IPS-18a (cell line): ENCODE results near the gene NR5A1.

Experiments used
- H3K27ac ChIP-seq: one replicate; pipeline ENCODE4 v1.5.1; 2013; ENCODE audit warnings: low read length
- H3K27me3 ChIP-seq: one replicate; pipeline ENCODE4 v1.6.1; 2013; ENCODE audit warnings: mild to moderate bottlenecking, low read length; ENCODE audit not compliant: control insufficient read depth, insufficient read depth
- H3K36me3 ChIP-seq: one replicate; pipeline ENCODE4 v1.6.1; 2013; ENCODE audit warnings: low read depth, low read length; ENCODE audit not compliant: control insufficient read depth
- H3K4me1 ChIP-seq: one replicate; pipeline ENCODE4 v1.6.1; 2013; ENCODE audit warnings: low read depth, low read length; ENCODE audit not compliant: control insufficient read depth
- H3K4me3 ChIP-seq: one replicate; pipeline ENCODE4 v1.5.1; 2013; ENCODE audit warnings: low read length
- H3K9ac ChIP-seq: one replicate; pipeline ENCODE4 v1.6.1; 2013; ENCODE audit warnings: mild to moderate bottlenecking, low read length, moderate library complexity
- H3K9me3 ChIP-seq: one replicate; pipeline ENCODE4 v1.6.1; 2013; ENCODE audit warnings: low read depth, low read length; ENCODE audit not compliant: control insufficient read depth

NR5A1 gene

DNA sequence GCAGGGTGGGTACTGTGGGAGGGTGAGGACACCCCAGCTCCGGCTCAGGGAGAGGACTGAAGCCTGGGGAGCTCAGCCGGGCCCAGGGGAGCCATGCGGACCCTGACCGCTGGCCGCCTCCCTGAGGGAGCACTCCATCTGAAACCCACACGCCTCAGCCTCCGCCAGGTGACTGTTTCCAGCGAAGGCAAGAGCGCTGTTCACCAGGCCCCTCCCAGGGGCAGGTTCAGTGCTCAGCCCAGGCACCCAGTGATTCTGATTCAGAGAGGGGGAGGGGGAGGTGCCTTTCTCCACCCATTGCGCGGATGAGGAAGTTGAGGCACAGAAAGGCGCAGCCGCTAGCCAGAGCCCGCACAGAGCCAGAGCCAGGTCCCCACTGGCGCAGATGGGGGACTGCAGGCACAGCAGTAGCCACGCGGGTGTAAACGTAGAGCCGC is 30.0 kb downstream of the NR5A1 start:
- Histone ChIP-seq H3K36me3 (no peaks in the 10 kb centered on the region), H3K27me3 (peaks cover 53% of the 10 kb centered on the region), H3K9me3 (no peaks in the 10 kb centered on the region), H3K9ac (no peak overlapping the region), H3K27ac (no peak overlapping the region), H3K4me1 (peaks cover 19% of the 10 kb centered on the region), H3K4me3 (peak overlapping the region; percentile 39)

DNA sequence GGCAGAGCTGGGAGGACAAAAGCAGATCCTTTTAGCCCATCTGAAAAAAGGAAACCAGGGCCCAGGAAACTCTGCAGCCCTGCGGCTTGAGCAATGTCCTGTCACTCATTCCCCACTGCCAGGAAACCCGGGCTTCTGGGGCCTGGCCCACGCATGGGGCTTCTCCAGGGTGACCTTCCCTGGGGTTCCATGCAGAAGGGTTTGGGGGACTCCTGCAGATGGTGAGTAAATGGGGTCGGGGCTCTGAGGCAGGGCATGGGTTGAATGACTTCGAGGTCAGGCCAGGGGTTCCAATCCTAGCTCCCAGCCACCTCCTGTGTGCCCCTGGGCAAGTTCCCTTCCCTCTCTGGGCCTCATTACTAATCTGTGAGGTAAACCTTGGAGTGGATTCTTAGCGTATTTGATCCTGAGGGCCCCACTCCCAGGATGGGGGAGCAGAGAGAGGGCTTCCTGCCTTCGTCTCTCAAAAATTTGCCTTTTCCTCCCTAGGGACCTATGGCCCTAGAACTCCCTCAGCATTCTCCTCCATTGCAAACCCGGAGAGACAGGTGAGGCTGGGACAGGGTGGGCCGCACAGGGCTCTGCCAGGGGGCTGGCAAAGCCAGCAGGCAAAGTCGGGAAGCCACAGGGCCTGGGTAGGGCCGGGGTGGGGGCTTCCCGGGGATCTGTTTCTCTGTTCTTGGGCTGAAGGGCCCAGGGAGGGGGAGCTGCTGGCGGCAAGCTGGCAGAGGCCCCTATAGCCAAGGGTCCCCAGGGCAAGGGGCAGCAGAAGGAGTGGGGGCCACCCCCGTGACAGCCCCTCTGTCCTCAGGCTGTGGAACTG is 31.1 kb downstream of the NR5A1 start:
- Histone ChIP-seq H3K4me1 (peaks cover 15% of the 10 kb centered on the region), H3K9me3 (no peaks in the 10 kb centered on the region), H3K27me3 (peaks cover 44% of the 10 kb centered on the region), H3K36me3 (no peaks in the 10 kb centered on the region), H3K9ac (no peak overlapping the region), H3K4me3 (no peak overlapping the region), H3K27ac (no peak overlapping the region)

DNA sequence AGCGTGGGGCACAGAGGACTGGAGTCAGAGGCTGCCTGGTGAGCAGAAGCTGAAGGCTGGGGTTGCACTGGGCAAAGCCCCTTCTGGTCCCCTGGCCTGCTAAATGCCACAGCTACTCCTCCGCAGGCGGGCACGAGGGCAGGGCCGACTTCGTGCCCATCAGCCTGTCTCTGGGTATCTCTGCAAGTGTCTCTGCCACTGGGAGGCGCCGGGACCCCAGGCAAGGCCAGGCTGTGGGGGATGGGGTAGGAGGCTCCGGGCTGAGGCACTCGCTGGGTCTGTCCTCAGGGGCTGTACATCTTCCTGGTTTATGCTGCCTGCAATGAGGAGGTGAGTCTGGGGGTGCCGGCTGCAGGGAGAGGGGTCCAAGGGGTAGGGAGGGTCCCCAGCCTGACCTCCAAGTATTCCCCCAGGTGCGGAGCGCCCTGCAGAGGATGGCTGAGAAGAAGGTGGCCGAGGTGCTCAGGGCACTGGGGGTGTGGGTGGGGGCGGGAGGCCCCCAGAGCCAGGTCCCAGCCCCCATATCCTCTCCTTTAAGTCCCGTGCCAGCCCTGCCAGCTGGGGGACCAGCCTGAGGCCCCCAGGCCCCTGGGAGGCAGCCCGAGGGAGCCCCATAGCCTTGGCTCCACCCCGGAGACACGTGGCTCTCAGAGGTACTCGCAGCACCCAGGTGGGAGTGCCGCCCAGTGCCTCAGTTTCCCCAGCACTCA is 31.9 kb downstream of the NR5A1 start:
- Histone ChIP-seq H3K4me3 (no peak overlapping the region), H3K9me3 (no peaks in the 10 kb centered on the region), H3K36me3 (no peaks in the 10 kb centered on the region), H3K9ac (no peak overlapping the region), H3K4me1 (peaks cover 13% of the 10 kb centered on the region), H3K27ac (no peak overlapping the region), H3K27me3 (peaks cover 42% of the 10 kb centered on the region)

DNA sequence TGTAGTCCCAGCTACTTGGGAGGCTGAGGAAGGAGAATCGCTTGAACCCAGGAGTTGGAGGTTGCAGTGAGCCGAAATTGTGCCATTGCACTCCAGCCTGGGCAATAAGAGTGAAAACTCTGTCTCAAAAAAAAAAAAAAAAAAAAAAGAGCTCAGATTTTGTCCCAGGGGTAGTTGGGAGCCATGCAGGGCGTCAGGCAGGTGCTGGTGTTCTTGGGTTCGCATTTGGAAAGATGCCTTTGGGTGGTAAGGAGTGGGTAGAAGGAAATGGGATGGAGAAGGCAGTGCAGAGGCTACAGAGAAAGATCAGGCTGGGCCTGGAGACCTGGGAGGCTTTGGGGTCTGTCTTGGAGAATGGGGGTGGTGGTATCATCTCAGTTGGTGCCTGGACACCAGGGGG is 33.0 kb downstream of the NR5A1 start:
- H3K4me1 ChIP-seq = peaks cover 10% of the 10 kb centered on the region
- no peak overlapping the region for H3K9ac ChIP-seq
- H3K27me3 ChIP-seq = peaks cover 31% of the 10 kb centered on the region
- no peak overlapping the region for H3K4me3 ChIP-seq
- no peaks in the 10 kb centered on the region for H3K36me3 ChIP-seq
- no peak overlapping the region for H3K27ac ChIP-seq
- no peaks in the 10 kb centered on the region for H3K9me3 ChIP-seq

DNA sequence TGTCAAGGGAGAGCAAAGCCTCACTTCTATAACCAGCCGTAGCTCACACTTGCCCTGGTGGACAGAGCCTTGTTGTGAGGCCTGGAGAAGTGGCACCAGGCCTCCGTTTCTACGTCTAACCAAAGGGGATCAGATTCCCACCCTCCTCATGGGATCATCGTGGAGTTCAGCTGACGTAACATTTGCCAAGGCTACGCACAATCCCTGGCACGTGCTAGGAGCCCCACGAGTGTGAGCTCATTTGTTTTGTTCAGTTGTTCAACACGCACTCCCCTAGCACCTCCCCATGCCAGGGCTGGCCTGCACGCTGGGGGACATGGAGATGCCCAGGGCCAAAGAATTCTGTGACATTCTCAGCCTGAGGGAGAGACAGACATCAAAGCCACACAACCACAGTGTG is 33.9 kb downstream of the NR5A1 start:
- Histone ChIP-seq H3K36me3 (no peaks in the 10 kb centered on the region), H3K27ac (no peak overlapping the region), H3K4me3 (no peak overlapping the region), H3K27me3 (peaks cover 22% of the 10 kb centered on the region), H3K4me1 (peaks cover 7% of the 10 kb centered on the region), H3K9me3 (no peaks in the 10 kb centered on the region), H3K9ac (no peak overlapping the region)

DNA sequence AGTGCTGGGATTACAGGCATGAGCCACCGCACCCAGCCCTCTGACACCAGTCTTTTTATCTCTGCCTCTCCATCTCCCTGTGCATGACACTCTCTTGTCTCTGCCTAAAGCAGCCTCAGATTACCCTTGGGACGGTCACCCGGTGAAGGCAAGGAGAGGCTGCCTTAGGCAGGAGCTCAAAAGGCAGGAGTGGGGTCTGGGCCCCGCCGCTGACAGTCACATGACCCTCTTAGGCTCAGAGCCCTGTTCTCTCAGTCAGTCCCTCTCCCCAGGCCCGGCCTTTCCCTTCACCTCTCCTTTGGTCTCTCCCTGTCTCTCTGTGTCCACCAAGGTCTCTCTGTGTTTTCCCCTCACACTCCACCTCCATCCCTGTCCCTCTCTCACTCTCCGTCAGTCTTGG is 34.4 kb downstream of the NR5A1 start:
- H3K27ac ChIP-seq = no peak overlapping the region
- no peak overlapping the region for H3K9ac ChIP-seq

DNA sequence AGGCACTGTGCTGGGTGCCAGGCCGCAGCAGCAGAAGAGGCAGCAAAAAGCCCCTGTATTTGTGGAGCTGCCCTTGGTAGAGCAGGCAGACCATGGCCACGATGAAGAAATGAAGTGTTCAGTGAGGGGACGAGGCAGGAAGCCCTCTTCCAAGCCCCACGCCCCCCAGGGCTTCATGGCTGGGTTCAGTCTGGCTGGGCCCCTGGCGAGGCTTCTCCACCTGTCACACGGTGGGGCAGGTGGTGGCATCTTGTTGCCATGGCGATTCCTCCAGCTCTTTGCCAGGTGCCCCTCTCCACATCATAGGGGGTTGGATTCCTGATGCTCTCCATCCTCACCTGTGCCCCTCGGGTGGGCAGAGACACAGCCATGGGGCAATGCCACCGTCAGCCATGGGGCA is 35.4 kb downstream of the NR5A1 start:
- no peak overlapping the region for H3K27ac ChIP-seq
- no peak overlapping the region for H3K9ac ChIP-seq
- H3K4me3 ChIP-seq = no peak overlapping the region
- H3K4me1 ChIP-seq = no peaks in the 10 kb centered on the region
- no peaks in the 10 kb centered on the region for H3K9me3 ChIP-seq
- H3K27me3 ChIP-seq = peaks cover 10% of the 10 kb centered on the region
- H3K36me3 ChIP-seq = no peaks in the 10 kb centered on the region

More for the DNA sequence above, 34.4 kb downstream of the NR5A1 start:
- peaks cover 3% of the 10 kb centered on the region for H3K4me1 ChIP-seq
- H3K4me3 ChIP-seq = no peak overlapping the region
- H3K36me3 ChIP-seq = no peaks in the 10 kb centered on the region
- peaks cover 18% of the 10 kb centered on the region for H3K27me3 ChIP-seq
- no peaks in the 10 kb centered on the region for H3K9me3 ChIP-seq

DNA sequence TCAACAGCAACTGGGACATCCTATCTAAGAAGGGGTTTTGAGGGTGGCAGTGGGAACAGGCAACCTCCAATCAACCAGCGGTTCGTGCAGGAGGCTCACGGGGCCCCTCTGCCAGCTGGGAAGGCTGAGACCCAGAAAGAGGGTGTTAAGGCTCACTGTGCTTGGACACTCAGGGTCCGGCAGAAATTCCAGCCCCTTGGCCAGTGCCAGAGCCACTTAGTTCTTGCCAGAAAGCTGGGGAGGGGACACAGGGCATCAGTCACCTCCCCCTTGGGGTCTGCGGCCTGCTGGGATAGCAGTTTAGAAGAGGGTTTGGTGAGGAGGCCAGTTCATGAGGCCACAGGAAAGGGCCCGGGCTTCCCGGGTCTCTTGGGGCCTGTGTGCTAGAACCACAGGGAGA is 36.5 kb downstream of the NR5A1 start:
- no peaks in the 10 kb centered on the region for H3K27me3 ChIP-seq
- no peak overlapping the region for H3K27ac ChIP-seq
- H3K9ac ChIP-seq = no peak overlapping the region
- H3K36me3 ChIP-seq = no peaks in the 10 kb centered on the region
- H3K9me3 ChIP-seq = no peaks in the 10 kb centered on the region
- H3K4me3 ChIP-seq = no peak overlapping the region
- no peaks in the 10 kb centered on the region for H3K4me1 ChIP-seq

DNA sequence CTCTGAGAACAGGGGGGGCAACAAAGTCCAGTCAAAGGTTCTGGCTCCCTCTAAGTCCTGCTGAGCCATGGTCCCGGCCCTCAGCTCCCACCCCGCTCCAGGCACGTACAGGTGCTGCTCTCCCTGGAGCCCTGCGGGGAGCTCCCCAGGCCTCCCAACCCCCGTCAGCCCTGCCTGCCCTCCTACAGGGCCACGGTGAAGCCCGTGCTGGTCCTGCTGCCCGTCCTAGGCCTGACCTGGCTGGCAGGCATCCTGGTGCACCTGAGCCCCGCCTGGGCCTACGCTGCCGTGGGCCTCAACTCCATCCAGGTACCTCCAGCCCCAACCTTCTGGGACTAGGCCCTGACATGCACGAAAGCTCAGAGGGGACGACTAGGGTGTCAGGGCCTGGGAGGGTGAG is 36.9 kb downstream of the NR5A1 start:
- H3K27me3 ChIP-seq = no peaks in the 10 kb centered on the region
- no peaks in the 10 kb centered on the region for H3K4me1 ChIP-seq
- H3K9me3 ChIP-seq = no peaks in the 10 kb centered on the region
- no peak overlapping the region for H3K27ac ChIP-seq
- H3K36me3 ChIP-seq = no peaks in the 10 kb centered on the region
- no peak overlapping the region for H3K4me3 ChIP-seq
- H3K9ac ChIP-seq = no peak overlapping the region

DNA sequence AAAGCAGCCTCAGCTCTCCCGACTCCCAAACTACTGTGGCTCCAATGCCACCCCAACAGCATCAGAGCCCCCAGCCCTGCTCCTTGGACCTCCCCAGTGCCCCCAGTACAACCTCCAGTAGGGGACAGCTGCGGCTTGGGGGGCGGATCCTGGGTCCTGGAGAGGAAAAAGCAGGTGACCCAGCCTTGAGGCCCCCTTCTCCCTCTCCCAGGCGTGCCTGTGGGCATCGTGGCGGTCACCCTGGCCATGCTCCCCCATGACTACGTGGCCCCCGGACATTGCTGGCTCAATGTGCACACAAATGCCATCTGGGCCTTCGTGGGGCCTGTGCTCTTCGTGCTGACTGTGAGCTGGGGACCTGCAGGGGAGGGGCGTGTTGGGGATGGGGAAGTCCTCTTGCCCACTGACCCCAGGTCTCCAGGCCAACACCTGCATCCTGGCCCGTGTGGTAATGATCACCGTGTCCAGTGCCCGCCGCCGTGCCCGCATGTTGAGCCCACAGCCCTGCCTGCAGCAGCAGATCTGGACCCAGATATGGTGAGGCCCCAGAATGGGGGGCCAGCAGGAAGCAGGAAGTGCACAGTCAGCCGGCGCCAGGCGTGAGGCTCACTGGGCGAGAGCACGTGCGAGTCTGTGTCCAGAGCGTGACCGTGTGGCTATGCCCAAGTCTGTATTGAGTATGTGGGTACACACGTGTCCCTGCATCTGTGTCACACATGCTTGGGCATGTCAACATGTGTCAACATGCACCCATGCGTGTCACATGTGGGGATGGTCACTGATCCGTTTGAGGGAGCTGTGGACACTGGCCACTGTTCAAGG is 38.0 kb downstream of the NR5A1 start:
- H3K27ac ChIP-seq = no peak overlapping the region
- H3K4me3 ChIP-seq = no peak overlapping the region
- H3K9me3 ChIP-seq = no peaks in the 10 kb centered on the region
- H3K27me3 ChIP-seq = no peaks in the 10 kb centered on the region
- no peak overlapping the region for H3K9ac ChIP-seq
- no peaks in the 10 kb centered on the region for H3K4me1 ChIP-seq
- no peaks in the 10 kb centered on the region for H3K36me3 ChIP-seq

DNA sequence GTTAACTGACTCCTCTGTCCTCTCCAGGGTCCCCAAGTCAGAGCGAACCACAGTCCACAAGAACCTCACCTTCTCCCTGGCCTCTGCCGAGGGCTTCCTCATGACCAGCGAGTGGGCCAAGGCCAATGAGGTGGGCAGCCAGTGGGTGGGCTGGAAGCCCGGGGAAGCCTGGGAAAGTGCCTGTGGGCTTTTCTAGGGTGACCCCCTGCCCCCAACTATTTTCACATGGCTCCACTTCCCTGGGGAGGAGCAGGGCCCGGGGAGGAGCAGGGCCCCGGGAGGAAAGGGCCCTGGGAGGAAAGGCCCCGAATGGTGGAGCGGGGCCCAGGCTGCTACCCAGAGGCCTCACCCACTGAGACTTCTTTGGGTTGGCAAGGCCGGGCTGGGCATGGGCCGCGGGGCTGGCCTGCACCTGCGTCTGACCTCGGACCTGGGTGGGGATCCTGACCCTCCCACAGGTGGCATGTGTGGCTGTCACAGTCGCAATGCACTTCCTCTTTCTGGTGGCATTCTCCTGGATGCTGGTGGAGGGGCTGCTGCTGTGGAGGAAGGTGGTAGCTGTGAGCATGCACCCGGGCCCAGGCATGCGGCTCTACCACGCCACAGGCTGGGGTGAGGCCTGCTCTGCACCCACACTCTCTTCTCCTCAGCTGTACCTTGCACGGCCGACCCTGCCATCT is 39.0 kb downstream of the NR5A1 start:
- H3K4me1 ChIP-seq = no peaks in the 10 kb centered on the region
- H3K4me3 ChIP-seq = no peak overlapping the region
- no peaks in the 10 kb centered on the region for H3K27me3 ChIP-seq
- H3K27ac ChIP-seq = no peak overlapping the region
- H3K36me3 ChIP-seq = no peaks in the 10 kb centered on the region
- no peaks in the 10 kb centered on the region for H3K9me3 ChIP-seq
- no peak overlapping the region for H3K9ac ChIP-seq
